ENCODE measurements around the gene PLA1A. TPM values are rescaled to one million over a fixed set of nuclear protein-coding genes. Genes with fewer than 3 reads are reported as not detected.

PLA1A gene
- total RNA-seq, 3 donors from 2014 or later, result 0.59 to 4.9 (median 2.1) TPM

DNA sequence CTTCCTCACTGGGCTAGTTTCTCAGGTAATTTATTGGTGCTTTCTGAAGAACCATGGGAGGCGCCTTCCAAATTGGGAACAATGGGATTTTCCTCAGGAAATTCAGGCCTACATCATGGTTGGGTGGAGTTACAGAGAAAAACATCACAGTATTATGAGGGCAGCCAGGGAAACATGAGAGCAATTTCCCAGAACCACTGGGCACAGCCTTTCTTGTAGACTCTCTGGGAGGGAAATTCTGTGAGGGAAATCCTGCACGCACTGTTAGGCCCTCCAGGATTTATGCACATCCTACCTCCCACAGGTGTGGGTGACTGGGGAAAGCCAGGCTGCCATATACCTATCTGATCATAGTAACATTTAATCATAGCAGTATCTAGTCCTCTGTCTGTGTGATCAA is 49.5 kb downstream of the PLA1A start:
- no peaks in the 10 kb centered on the region for H3K27me3 ChIP-seq
- H3K36me3 ChIP-seq, result no peaks in the 10 kb centered on the region
- H3K9me3 ChIP-seq, result no peaks in the 10 kb centered on the region
- TF ChIP-seq, protein P1, sequence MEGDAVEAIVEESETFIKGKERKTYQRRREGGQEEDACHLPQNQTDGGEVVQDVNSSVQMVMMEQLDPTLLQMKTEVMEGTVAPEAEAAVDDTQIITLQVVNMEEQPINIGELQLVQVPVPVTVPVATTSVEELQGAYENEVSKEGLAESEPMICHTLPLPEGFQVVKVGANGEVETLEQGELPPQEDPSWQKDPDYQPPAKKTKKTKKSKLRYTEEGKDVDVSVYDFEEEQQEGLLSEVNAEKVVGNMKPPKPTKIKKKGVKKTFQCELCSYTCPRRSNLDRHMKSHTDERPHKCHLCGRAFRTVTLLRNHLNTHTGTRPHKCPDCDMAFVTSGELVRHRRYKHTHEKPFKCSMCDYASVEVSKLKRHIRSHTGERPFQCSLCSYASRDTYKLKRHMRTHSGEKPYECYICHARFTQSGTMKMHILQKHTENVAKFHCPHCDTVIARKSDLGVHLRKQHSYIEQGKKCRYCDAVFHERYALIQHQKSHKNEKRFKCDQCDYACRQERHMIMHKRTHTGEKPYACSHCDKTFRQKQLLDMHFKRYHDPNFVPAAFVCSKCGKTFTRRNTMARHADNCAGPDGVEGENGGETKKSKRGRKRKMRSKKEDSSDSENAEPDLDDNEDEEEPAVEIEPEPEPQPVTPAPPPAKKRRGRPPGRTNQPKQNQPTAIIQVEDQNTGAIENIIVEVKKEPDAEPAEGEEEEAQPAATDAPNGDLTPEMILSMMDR (IDR thresholded peaks at IDR 0.05), result no peak
- TF ChIP-seq POLR2A (IDR thresholded peaks at IDR 0.05) (no peak), POLR2AphosphoS5 (IDR thresholded peaks at IDR 0.05) (peak in 1 of 3 donors; percentile 26)
- H3K4me1 ChIP-seq, result no peaks in the 10 kb centered on the region
- H3K27ac ChIP-seq, result peak overlapping the region; percentile 11 to 86
- intact Hi-C loops (cut with DNase I; ENCODE audit: low total_unique reads), result no loop called here
- H3K4me3 ChIP-seq, result no peak overlapping the region
- DNase-seq (ENCODE audit: low spot score in 2 of 2), result no peak

DNA sequence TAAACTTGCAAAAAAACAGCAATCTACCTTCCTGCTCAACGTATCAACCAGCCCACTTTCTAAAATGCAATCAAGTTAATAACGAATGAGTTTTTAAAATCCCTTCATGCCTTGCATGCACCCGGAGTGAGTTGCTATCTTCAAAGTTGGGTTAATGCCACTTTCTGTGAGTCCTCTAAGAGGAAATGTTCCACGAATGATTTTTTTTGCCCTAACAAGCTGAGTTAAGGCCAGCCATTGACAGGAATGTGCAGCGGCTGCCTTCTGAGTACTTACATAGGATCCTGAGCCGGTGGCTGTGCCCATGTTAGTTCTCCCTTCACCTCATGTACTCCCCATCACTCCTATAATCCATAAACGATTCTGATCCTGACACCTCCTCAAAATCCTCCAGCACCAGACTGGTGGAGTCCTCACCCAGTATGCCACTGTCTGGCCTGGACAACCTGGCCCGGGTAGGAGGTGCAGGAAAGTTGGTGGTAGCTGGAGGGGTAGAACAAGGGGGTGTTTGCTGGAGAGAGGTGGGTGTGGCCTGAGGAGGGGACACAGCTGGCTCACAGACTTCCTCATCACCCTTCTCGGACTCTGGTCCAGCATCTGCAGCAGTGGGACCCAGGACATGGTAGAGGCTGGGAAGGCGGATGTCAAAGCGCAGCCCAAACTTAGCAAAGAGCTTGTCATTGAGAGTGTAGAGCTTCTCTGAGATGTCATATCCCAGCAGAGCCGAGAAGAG is 50.3 kb downstream of the PLA1A start:
- TF ChIP-seq POLR2A (IDR thresholded peaks at IDR 0.05), result no peak
- TF ChIP-seq, protein P1 (IDR thresholded peaks at IDR 0.05), result no peak
- TF ChIP-seq POLR2AphosphoS5 (IDR thresholded peaks at IDR 0.05), result no peak
- no peaks in the 10 kb centered on the region for H3K4me1 ChIP-seq
- H3K27me3 ChIP-seq, result no peaks in the 10 kb centered on the region
- H3K27ac ChIP-seq, result peak overlapping the region; percentile 42 to 86
- H3K36me3 ChIP-seq, result no peaks in the 10 kb centered on the region
- intact Hi-C loops (cut with DNase I; ENCODE audit: low total_unique reads), result no loop called here
- H3K9me3 ChIP-seq, result no peaks in the 10 kb centered on the region
- DNase-seq (ENCODE audit: low spot score in 2 of 2), result no peak
- no peak overlapping the region for H3K4me3 ChIP-seq

DNA sequence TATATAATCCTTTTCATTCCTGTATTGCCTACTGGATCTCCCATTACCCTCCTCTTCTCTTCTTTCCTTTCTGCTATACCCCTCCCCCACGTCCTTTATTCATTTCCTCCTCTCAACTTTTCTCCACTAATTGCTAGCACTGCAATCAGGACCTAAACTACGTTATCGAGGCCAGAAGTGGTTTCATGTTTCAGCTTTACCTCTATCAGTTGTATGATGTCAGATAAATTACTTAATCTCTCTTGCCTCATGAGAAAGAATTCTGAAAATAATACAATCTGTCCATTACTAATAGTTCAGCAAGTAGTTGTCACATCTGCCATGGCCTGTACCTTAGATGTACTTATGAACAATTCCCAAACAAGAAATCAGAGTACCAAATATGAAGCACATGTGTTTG is 52.1 kb downstream of the PLA1A start:
- TF ChIP-seq, protein P1 (IDR thresholded peaks at IDR 0.05), result no peak
- TF ChIP-seq POLR2AphosphoS5 (IDR thresholded peaks at IDR 0.05), result no peak
- TF ChIP-seq POLR2A (IDR thresholded peaks at IDR 0.05), result no peak
- no peaks in the 10 kb centered on the region for H3K36me3 ChIP-seq
- intact Hi-C loops (cut with DNase I; ENCODE audit: low total_unique reads), result no loop called here
- no peak for DNase-seq (ENCODE audit: low spot score in 2 of 2)
- H3K4me1 ChIP-seq, result no peaks in the 10 kb centered on the region
- no peaks in the 10 kb centered on the region for H3K9me3 ChIP-seq
- H3K27me3 ChIP-seq, result no peaks in the 10 kb centered on the region
- H3K27ac ChIP-seq, result no peak overlapping the region
- no peak overlapping the region for H3K4me3 ChIP-seq

DNA sequence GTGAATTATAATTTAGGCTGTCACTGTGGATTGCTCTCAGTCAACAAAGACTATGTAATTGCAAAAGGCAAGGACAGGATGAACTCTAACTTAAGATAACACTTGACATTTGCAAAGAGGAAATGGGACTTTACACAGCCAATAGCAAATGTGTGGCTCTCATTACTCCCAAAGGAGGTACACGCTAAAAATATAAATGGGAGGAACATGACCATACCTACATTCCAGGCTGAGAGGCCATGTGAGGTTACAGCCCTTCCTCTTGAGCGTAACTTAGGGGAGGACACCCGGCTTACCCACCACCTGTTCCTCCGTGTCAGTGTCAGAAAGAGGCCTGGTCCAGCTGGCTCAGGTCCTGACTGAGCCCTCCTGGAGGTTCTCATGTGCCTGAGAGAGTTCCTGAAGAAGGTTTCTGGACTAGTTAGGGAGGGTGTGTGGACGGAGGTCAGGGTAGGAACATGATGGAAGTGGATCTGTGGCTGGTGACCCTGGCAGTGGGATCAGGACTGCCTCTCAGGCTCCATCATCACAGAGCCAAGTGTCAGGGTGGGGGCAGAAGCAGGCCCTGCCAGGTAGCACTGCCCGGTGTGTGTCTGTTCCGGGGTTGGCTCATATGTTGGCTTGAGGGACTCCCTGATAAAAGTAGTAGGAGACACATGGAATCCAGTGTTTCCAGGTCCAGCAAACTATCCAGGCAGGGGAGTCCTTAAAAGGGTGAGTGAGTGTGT is 54.8 kb downstream of the PLA1A start:
- Histone ChIP-seq H3K27me3 (no peaks in the 10 kb centered on the region), H3K9me3 (no peaks in the 10 kb centered on the region), H3K27ac (peak overlapping the region in 1 of 2 donors; percentile 21), H3K36me3 (no peaks in the 10 kb centered on the region), H3K4me3 (no peak overlapping the region), H3K4me1 (no peaks in the 10 kb centered on the region)
- no peak for DNase-seq (ENCODE audit: low spot score in 2 of 2)
- intact Hi-C loops (cut with DNase I; ENCODE audit: low total_unique reads), result loop anchor here (1.0 kb wide), 1 partner anchor 19 kb away; no protein-coding TSS in a partner anchor
- TF ChIP-seq, protein P1 (IDR thresholded peaks at IDR 0.05), result no peak
- no peak for TF ChIP-seq POLR2AphosphoS5 (IDR thresholded peaks at IDR 0.05)
- TF ChIP-seq POLR2A (IDR thresholded peaks at IDR 0.05), result no peak

DNA sequence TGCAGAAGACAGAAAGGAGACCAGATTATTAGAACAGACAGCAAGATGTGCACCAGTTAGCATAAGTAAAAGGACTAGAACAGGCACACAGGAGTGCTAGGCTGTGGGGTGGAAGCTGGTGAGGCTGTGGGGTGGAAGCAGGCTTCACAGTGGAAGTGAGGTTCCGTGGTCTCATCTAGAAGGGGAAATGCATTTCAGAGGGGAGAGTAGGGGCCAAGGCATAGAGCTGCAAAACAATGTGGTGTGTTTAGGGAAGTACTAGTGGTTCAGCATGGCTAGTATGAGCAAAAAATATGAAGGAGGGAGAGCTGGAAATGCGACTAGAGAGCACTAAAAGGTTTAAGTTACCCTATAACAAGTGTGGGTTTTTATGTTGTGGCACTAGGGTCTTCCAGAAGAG is 56.2 kb downstream of the PLA1A start:
- Histone ChIP-seq H3K4me1 (no peaks in the 10 kb centered on the region), H3K9me3 (no peaks in the 10 kb centered on the region), H3K27me3 (no peaks in the 10 kb centered on the region), H3K36me3 (no peaks in the 10 kb centered on the region), H3K4me3 (no peak overlapping the region), H3K27ac (no peak overlapping the region)
- TF ChIP-seq, protein P1 (IDR thresholded peaks at IDR 0.05), result no peak
- TF ChIP-seq POLR2A (IDR thresholded peaks at IDR 0.05) (no peak), POLR2AphosphoS5 (IDR thresholded peaks at IDR 0.05) (no peak)
- no peak for DNase-seq (ENCODE audit: low spot score in 2 of 2)
- intact Hi-C loops (cut with DNase I; ENCODE audit: low total_unique reads), result no loop called here
